ENCODE results near the gene ARIH1.
A peak's percentile ranks its signal among the peaks of the same experiment; 100 is the strongest.
"Not testable (repeated sequence)": the region's sequence is repeated elsewhere in the genome, so short reads cannot be mapped to it uniquely, and the experiment has no call there.

Gene ARIH1

DNA sequence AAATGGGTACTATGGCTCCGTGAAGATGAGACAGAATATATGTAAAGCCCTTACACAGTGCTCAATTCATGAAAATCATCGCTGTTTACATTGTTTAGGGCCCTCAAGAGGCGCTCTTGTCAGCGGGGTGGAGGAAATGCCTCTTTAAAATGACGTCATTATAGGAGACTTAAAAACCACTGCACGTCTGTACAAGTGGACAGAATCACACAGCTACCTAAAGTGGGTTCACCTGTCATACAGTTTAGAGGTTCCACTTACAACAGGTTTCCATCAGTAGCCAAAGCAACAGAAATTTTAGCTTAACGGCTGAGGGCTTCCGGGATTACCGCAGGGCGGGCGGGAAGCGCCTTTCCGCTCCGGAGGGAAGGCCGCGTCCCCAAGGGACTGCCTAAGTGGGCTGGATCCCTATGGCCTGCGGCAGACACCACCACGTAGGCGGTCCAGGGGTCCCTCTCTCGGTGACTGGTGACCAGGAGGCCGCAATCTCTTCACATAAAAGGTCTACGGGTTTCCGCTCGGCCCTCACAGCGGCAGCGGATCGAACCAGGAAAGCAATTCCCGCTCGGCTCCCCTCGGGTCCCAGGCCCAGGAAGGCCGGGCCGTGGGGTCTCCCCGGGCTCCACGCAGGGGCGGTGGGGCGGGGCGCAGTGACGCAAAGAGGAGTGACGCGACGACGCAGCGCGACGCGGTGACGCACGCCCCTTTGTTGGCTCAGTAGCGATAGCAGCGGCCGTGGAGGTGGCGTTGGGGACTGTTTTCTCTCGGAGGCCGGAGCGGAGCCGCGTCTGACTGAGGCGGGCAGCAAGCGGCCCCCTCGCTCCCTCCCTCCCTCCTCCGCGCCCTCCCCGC is at the start of gene ARIH1:
TSS of gene ARIH1 (plus strand) at position 717 of the 852 bp plus-strand sequence. CDS start 310 bp downstream, outside the sequence.
- DNase-seq (ENCODE audit: low spot score) = peak; percentile 96

DNA sequence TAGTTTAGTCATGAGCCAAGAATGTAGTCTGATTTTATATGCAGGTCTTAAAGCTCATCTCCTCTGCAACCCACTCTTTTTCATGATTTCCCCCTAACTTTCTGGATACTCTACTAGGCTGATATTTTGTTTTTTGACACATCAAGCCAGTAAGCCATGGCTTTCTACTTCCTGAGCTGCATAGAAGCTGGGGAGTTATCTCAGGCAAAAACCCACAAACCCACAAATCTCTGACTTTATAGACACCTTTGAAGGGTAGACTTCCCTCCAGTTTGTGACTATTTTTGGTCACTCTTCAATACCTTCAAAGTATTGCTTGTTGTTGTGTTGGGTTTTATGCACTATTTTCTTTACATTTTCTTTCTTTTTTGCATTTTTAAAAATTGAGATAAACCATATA is 47.4 kb upstream of the ARIH1 start:
- no peak for DNase-seq (ENCODE audit: low spot score)

DNA sequence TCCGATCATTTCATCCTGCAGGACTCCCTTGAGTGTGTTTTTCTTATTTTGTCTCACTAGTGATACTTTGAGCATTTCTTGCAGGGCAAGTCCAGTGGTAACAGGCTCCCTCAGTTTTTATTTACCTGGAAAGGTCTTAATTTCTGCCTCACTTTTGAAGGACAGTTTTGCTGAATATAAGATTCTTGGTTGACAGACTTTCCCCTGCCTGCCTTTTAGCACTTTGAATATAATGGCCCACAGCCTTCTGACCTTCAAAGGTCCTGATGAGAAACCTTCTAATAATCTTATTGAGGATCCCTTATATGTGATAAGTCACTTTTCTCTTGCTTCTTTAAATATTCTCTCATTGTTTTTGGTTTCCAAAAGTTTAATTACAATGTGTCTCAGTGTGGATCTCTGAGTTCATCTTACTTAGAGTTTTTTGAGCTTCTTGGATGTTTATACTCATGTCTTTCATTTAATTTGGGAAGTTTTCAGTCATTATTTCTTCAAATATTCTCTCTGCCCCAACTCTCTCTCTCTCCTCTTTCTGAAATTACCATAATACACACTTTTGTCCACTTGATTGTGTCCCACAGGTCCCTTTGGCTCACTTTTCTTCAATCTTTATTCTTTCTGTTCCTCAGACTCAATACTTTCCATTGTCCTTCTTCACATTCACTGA is 36.3 kb upstream of the ARIH1 start:
- no peak for DNase-seq (ENCODE audit: low spot score)

- DNase-seq (ENCODE audit: low spot score) = not testable (repeated sequence)
Measured at GRCh38 chr15:72442848-72443247, 31.3 kb upstream of the ARIH1 start.

DNA sequence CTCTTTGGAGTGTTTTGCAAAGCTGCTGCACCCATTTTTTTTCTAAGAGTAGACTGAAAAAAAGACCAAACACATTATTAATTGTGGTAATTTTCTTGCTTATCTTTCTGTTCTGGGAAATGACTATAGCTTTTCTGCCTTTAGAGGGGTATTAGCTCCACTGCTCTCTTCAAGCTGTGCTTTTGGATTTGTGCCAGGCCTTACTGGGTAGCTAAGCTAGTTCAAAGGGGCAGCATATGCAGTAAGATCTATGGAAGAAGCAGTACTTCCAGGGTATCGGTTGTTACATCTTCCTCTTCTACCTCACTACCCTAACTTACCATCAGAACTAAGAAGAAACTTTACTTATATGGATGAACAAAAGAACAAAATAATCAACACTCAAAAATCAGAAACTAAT is 28.7 kb upstream of the ARIH1 start:
- no peak for DNase-seq (ENCODE audit: low spot score)

GRCh38 chr15:72450805-72451204 is 23.3 kb upstream of the ARIH1 start:
- DNase-seq (ENCODE audit: low spot score) = no peak

GRCh38 chr15:72451224-72451623 is 22.9 kb upstream of the ARIH1 start:
- DNase-seq (ENCODE audit: low spot score) = no peak

DNA sequence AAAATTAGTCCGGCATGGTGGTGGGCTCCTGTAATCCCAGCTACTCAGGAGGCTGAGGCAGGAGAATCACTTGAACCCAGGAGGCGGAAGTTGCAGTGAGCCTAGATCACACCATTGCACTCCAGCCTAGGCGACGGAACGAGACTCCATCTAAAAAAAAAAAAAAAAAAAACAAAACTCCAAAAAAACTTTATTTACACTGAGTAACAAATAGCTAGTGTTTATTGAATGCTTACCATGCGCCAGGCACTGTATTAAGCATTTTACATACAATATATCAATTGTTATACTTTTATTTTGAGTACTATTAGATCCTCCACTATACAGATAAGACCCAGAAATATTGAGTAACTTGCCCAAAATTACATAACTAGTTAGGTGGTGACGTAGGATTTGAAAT is 17.4 kb upstream of the ARIH1 start:
- no peak for DNase-seq (ENCODE audit: low spot score)

GRCh38 chr15:72460402-72460801 is 13.7 kb upstream of the ARIH1 start:
- DNase-seq (ENCODE audit: low spot score) = no peak

- DNase-seq (ENCODE audit: low spot score) = no peak
Measured at GRCh38 chr15:72463702-72464101, 10.4 kb upstream of the ARIH1 start.

DNA sequence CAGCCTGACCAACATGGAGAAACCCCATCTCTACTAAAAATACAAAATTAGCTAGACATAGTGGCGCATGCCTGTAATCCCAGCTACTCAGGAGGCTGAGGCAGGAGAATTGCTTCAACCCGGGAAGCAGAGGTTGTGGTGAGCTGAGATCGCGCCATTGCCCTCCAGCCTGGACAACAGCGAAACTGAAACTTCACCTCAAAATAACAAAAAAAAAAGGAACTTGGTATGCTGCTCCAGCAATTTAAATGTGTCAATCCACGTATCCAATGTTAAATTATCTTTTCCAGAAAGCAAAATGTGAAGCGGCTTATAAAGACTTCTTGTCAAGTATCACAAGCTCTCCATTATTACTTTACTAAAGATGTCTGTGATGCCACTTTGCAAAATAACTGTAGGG is 9.9 kb upstream of the ARIH1 start:
- DNase-seq (ENCODE audit: low spot score) = no peak

DNA sequence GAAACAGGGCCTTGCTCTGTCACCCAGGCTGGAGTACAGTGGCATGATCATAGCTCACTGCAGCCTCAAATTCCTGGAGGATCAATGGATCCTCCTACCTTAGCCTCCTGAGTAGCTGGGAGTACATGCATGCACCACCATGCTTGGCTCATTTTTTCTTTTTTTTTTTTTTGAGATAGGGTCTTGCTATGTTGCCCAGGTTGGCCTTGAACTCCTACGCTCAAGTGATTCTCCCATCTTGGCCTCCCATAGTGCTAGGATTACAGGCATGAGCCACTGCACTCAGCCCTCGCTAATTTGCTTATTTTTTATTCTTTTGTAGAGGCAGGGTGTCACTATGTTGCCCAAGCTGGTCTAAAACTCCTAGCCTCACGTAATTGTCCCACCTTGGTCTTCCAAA is 6.0 kb upstream of the ARIH1 start:
- no peak for DNase-seq (ENCODE audit: low spot score)

DNA sequence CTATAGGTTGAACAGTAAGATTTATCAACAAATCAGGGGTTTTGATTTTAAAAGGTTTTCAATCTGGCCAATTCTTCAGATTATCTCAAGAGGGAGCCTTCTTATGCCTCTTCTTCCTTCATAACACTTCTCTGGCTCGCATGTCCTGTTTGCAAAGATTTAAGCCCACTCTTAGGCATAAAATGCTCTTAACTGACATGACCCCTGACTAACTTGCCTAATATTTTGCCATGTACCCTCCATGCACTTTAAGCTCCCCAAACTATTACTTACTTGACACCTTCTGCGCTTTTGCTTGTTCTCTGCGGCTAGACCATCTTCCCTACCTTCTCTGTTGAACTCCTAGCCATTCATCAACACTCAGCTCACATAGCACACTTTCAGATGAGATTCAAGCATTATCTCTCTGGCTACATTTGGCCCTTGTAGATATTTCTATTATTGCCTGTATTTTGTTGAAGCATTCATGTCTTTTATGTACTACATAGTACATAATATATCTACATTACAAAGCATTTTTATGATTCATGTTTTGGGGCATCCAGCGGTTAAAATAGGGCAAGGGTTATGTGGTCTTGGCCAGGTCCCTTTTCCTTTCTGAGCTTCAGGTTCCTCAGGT is 1.0 kb upstream of the ARIH1 start:
- DNase-seq (ENCODE audit: low spot score) = peak; percentile 62

- DNase-seq (ENCODE audit: low spot score) = no peak
Measured at GRCh38 chr15:72474466-72474911, 359 bp downstream of the ARIH1 start.

DNA sequence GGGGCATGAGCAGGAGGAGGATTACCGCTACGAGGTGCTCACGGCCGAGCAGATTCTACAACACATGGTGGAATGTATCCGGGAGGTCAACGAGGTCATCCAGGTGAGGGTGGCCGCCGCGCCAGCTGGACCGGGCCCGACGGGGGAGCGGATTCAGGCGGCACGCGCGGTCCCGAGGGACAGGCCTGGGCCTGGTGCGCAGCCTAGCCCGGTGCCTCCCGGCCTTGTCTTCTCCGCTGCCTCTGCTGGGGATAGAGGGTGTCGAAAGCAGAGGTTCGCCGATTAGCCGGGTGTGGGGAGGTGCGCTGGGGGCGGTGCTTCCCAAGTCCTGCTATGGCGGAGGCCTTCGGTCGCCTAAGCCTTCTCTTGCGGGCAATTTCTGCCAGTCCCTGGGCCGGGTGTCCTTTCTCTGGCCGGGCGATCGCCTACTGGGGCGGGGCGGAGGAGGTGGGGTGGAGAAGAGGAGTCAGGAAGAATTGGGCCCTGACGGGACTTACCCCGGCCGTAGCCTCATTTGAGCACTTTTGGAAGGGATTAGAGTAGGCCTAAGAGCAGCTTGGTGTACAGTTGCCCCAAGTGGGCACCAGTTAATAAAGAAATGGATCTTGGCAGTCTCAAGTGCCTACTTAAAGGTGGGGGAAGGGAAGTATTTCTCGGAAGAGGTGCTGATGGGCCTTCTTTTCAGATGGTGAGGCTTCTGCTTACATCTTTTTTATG is 940 bp downstream of the ARIH1 start:
- peak; percentile 79 for DNase-seq (ENCODE audit: low spot score)

DNA sequence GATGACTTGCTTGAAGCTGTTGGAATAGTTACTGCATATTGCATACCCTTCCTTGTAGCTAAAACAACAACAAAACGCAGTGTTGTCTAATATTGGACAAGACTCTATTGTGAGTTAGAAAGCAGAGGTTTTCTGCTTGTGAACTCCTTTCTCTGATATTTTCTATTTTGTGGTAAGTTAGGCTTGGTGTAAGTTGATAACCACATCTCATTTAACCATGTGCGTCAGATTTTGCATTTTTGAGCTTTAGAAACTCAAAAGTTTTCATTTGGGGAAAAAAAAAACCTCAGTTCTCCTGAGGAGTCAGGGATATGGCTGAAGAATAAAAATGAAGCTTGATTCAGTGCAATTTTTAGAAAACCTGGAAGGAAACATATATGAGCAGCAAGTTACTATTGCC is 1.5 kb downstream of the ARIH1 start:
- no peak for DNase-seq (ENCODE audit: low spot score)

DNA sequence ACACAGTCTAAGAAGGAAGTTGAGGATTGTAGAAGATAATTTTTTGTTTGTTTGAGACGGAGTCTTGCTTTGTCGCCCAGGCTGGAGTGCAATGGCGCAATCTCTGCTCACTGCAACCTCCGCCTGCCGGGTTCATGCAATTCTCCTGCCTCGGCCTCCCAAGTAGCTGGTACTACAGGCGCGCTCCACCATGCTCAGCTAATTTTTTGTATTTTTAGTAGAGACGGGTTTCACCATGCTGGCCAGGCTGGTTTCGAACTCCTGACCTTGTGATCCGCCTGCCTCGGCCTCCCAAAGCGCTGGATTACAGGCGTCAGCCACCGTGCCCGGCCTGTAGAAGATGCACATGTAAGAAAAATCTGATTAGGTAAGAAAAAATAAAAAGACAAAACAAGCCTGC is 2.2 kb downstream of the ARIH1 start:
- DNase-seq (ENCODE audit: low spot score) = not testable (repeated sequence)

GRCh38 chr15:72481015-72481659 is 7.0 kb downstream of the ARIH1 start:
- no peak for DNase-seq (ENCODE audit: low spot score)

- DNase-seq (ENCODE audit: low spot score) = no peak
Measured at GRCh38 chr15:72482275-72482674, 8.1 kb downstream of the ARIH1 start.

- DNase-seq (ENCODE audit: low spot score) = no peak
Measured at GRCh38 chr15:72483279-72483678, 9.1 kb downstream of the ARIH1 start.

DNA sequence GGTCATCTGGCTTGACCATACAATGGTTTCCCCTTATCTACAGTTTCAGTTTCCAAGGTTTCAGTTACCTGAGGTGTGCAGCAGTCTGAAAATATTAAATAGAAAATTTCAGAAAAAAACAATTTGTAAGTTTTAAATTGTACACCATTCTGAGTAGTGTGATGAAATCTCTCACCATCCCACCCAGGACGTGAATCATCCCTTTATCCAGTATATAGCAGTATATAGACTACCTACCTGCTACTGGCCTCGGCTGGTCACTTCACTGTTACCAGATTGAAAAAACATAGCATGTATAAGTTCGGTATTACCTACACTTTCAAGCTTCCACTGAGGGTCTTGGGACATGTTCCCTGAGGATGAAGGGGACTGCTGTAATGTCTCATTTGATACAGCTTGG is 12.0 kb downstream of the ARIH1 start:
- DNase-seq (ENCODE audit: low spot score) = no peak

Data from RKO (cell line).